Thymus (tissue), 11 donors: ENCODE data around the gene MMRN2. TPM values are rescaled to one million over a fixed set of nuclear protein-coding genes. Genes with fewer than 3 reads are reported as not detected.

Experiments
- DNase-seq, 9 donors: peaks; one replicate each; pipeline ENCODE4 v3.0.0-alpha.2; 2013; ENCODE audit warnings: low spot score in 9 of 9, low read depth in 6 of 9, missing footprints in 1 of 9
- H3K27ac ChIP-seq, 2 donors: one replicate each; pipeline ENCODE4 v1.5.1; 2013; ENCODE audit warnings: control low read depth in 1 of 2, low read depth in 1 of 2, low read length in 1 of 2, mild to moderate bottlenecking in 1 of 2, moderate library complexity in 1 of 2
- H3K27me3 ChIP-seq, 2 donors: one replicate each; pipeline ENCODE4 v1.5.1; 2013; ENCODE audit warnings: low read length in 1 of 2; ENCODE audit not compliant: control insufficient read depth in 2 of 2, insufficient read depth in 1 of 2
- H3K36me3 ChIP-seq, 2 donors: one replicate each; pipeline ENCODE4 v1.5.1; 2013; ENCODE audit warnings: low read length in 1 of 2, mild to moderate bottlenecking in 1 of 2, moderate library complexity in 1 of 2; ENCODE audit not compliant: control insufficient read depth in 2 of 2, insufficient read depth in 2 of 2
- H3K4me1 ChIP-seq, 2 donors: one replicate each; pipeline ENCODE4 v1.5.1; 2013; ENCODE audit warnings: low read length in 2 of 2; ENCODE audit not compliant: control insufficient read depth in 2 of 2, insufficient read depth in 2 of 2
- H3K4me3 ChIP-seq, 2 donors: one replicate each; pipeline ENCODE4 v1.5.1; 2013; ENCODE audit warnings: low read length in 2 of 2, control low read depth in 1 of 2, mild to moderate bottlenecking in 1 of 2
- H3K9me3 ChIP-seq, 2 donors: one replicate each; pipeline ENCODE4 v1.5.1; 2013; ENCODE audit warnings: low read length in 1 of 2, mild to moderate bottlenecking in 1 of 2; ENCODE audit not compliant: control insufficient read depth in 2 of 2, insufficient read depth in 1 of 2
- WGBS: extraction: QIAGEN DNeasy Blood & Tissue Kit; methylation state at CpG from one replicate; pipeline ENCODE4 v1.1.7; 2013; 5-methylcytosine and 5-hydroxymethylcytosine counted together
- polyA plus RNA-seq: library from polyadenylated mRNA; stranded (reverse); fragments of 200-250 nt; gene quantifications from one replicate; pipeline ENCODE4 v1.2.3, GENCODE V29; 2013
- total RNA-seq: library from RNA; stranded (reverse); fragments of 120-200 nt; gene quantifications from one replicate; pipeline ENCODE4 v1.2.4, GENCODE V29; 2013
- donor health status: healthy.

Gene MMRN2
- total and polyA plus RNA-seq, 2 donors = 6.8 to 9.3 TPM

GRCh38 chr10:86964847-86965190, 7.4 kb upstream of the MMRN2 start:
- Histone ChIP-seq H3K36me3 (no peaks in the 10 kb centered on the region), H3K4me3 (no peak overlapping the region), H3K27me3 (peaks cover 23 to 33% of the 10 kb centered on the region in 2 donors), H3K9me3 (no peaks in the 10 kb centered on the region), H3K27ac (no peak overlapping the region), H3K4me1 (peaks cover 0 to 32% of the 10 kb centered on the region in 2 donors)
- WGBS = 92% methylated on average over 2 of the region's 2 CpGs
- DNase-seq = no peak

- peaks cover 0 to 30% of the 10 kb centered on the region in 2 donors for H3K4me1 ChIP-seq
Observed at GRCh38 chr10:86964061-86964846, 6.8 kb upstream of the MMRN2 start.

GRCh38 chr10:86963341-86963919, 6.0 kb upstream of the MMRN2 start:
- DNase-seq = no peak
- Histone ChIP-seq H3K4me3 (no peak overlapping the region), H3K27ac (no peak overlapping the region), H3K36me3 (no peaks in the 10 kb centered on the region), H3K9me3 (no peaks in the 10 kb centered on the region), H3K4me1 (peaks cover 0 to 24% of the 10 kb centered on the region in 2 donors), H3K27me3 (peaks cover 10 to 21% of the 10 kb centered on the region in 2 donors)
- 98% methylated on average over 12 of the region's 12 CpGs for WGBS

More at GRCh38 chr10:86964061-86964846, 6.8 kb upstream of the MMRN2 start:
- peaks cover 17 to 27% of the 10 kb centered on the region in 2 donors for H3K27me3 ChIP-seq
- H3K27ac ChIP-seq = no peak overlapping the region
- H3K36me3 ChIP-seq = no peaks in the 10 kb centered on the region
- no peak for DNase-seq
- H3K4me3 ChIP-seq = no peak overlapping the region
- no peaks in the 10 kb centered on the region for H3K9me3 ChIP-seq
- WGBS = 92% methylated on average over 13 of the region's 13 CpGs

- Histone ChIP-seq H3K27ac (no peak overlapping the region), H3K36me3 (no peaks in the 10 kb centered on the region), H3K9me3 (no peaks in the 10 kb centered on the region), H3K4me1 (peaks cover 0 to 20% of the 10 kb centered on the region in 2 donors), H3K4me3 (no peak overlapping the region), H3K27me3 (peaks cover 6 to 17% of the 10 kb centered on the region in 2 donors)
- WGBS = 94% methylated on average over 7 of the region's 7 CpGs
- DNase-seq = no peak
Observed at GRCh38 chr10:86962981-86963310, 5.5 kb upstream of the MMRN2 start.

- no peak for DNase-seq
- Histone ChIP-seq H3K27ac (no peak overlapping the region), H3K36me3 (no peaks in the 10 kb centered on the region), H3K9me3 (no peaks in the 10 kb centered on the region), H3K4me1 (peaks cover 0 to 19% of the 10 kb centered on the region in 2 donors), H3K4me3 (no peak overlapping the region), H3K27me3 (peaks cover 1 to 14% of the 10 kb centered on the region in 2 donors)
- WGBS = 92% methylated on average over 7 of the region's 7 CpGs
Observed at GRCh38 chr10:86962136-86962980, 4.9 kb upstream of the MMRN2 start.

- 96% methylated on average over 12 of the region's 12 CpGs for WGBS
- Histone ChIP-seq H3K27me3 (peaks cover 0 to 6% of the 10 kb centered on the region in 2 donors), H3K27ac (no peak overlapping the region), H3K36me3 (no peaks in the 10 kb centered on the region), H3K4me1 (peaks cover 0 to 13% of the 10 kb centered on the region in 2 donors), H3K9me3 (no peaks in the 10 kb centered on the region), H3K4me3 (no peak overlapping the region)
- DNase-seq = no peak
Observed at GRCh38 chr10:86961481-86962091, 4.2 kb upstream of the MMRN2 start.

GRCh38 chr10:86960863-86961434, 3.5 kb upstream of the MMRN2 start:
- DNase-seq = no peak
- no peaks in the 10 kb centered on the region for H3K9me3 ChIP-seq
- no peaks in the 10 kb centered on the region for H3K36me3 ChIP-seq
- H3K27ac ChIP-seq = no peak overlapping the region
- no peak overlapping the region for H3K4me3 ChIP-seq
- H3K27me3 ChIP-seq = peaks cover 0 to 5% of the 10 kb centered on the region in 2 donors
- H3K4me1 ChIP-seq = peaks cover 0 to 7% of the 10 kb centered on the region in 2 donors
- WGBS = 91% methylated on average over 9 of the region's 9 CpGs

- H3K36me3 ChIP-seq = no peaks in the 10 kb centered on the region
- no peak overlapping the region for H3K27ac ChIP-seq
- H3K27me3 ChIP-seq = peaks cover 0 to 7% of the 10 kb centered on the region in 2 donors
- peaks cover 0 to 5% of the 10 kb centered on the region in 2 donors for H3K4me1 ChIP-seq
- no peaks in the 10 kb centered on the region for H3K9me3 ChIP-seq
- DNase-seq = peak in 1 of 9 donors; percentile 26
- WGBS = 88% methylated on average over 37 of the region's 37 CpGs
- H3K4me3 ChIP-seq = no peak overlapping the region
Observed at GRCh38 chr10:86960003-86960862, 2.8 kb upstream of the MMRN2 start.
